Keratinocyte (primary cell): Measurements from ENCODE around the gene WBP1.

Experiments used
- CTCF ChIP-seq, 3 experiments: IDR thresholded peaks in 1 of 3; conservative IDR thresholded peaks in 1 of 3; optimal IDR thresholded peaks in 1 of 3; 2 replicates in 2 of 3; 3 replicates in 1 of 3; pipeline versions ENCODE3 to v1.5.1; 2011; ENCODE audit warnings: low read length in 3 of 3, mild to moderate bottlenecking in 3 of 3, moderate library complexity in 2 of 3, control low read depth in 1 of 3, inconsistent platforms in 1 of 3; ENCODE audit not compliant: insufficient read depth in 2 of 3; ENCODE audit errors: extremely low read depth in 1 of 3
- EZH2 ChIP-seq: IDR thresholded peaks from one replicate; pipeline ENCODE4 v1.6.1; 2012; ENCODE audit warnings: inconsistent platforms, mild to moderate bottlenecking, low read length, moderate library complexity

GRCh38 chr2:74447230-74447999 is 10.8 kb upstream of the WBP1 start:
- TF ChIP-seq CTCF (optimal IDR thresholded peaks at IDR 0.05 in 1 of 3, IDR thresholded peaks at IDR 0.05 in 1 of 3, conservative IDR thresholded peaks at IDR 0.05 in 1 of 3; ENCODE audit: extremely low read depth in 1 of 3, insufficient read depth in 2 of 3, low read length in 3 of 3) (no peak), EZH2 (no peak)
